IMR-90 (cell line): ENCODE measurements around the gene DYNLRB1. TPM values are rescaled to one million over a fixed set of nuclear protein-coding genes. Genes with fewer than 3 reads are reported as not detected.

Experiments used
- ATAC-seq: fragments of 200-7000 bp; cut with Tn5 transposase; 2 replicates; pipeline ENCODE4 v1.9.1; 2020; ENCODE audit warnings: low read depth, mild to moderate bottlenecking, moderate library complexity
- BruUV-seq: library from RNA; stranded (reverse); fragments of 400-500 nt; replicated peaks from 2 replicates; lab custom pipeline; 2021; lab: Mats Ljungman, UMichigan
- CTCF ChIA-PET: fragments of 300-600 bp; formaldehyde crosslinking; extraction: SDS; loops from one replicate; lab custom pipeline; 2021; ENCODE audit warnings: antibody characterized with exemption; lab: Yijun Ruan, JAX
- POLR2A ChIA-PET: fragments of 300-600 bp; sonication (Branson Sonifier 250); formaldehyde crosslinking; loops from one replicate; lab custom pipeline; 2022; ENCODE audit warnings: antibody characterized with exemption; ENCODE audit not compliant: unreplicated experiment; lab: Charles Lee
- DNase-seq: peaks from one replicate; pipeline ENCODE4 v3.0.0; 2013
- H2AFZ ChIP-seq: replicated peaks from 2 replicates; pipeline ENCODE3; 2013; ENCODE audit warnings: low read length, mild to moderate bottlenecking; ENCODE audit not compliant: poor library complexity
- H2AK5ac ChIP-seq: 2 replicates; pipeline ENCODE4 v1.6.1; 2013; ENCODE audit warnings: low read depth, low read length, inconsistent platforms
- H2AK9ac ChIP-seq: replicated peaks from 2 replicates; pipeline ENCODE3; 2013; ENCODE audit warnings: mild to moderate bottlenecking, low read depth, low read length, moderate library complexity; ENCODE audit not compliant: poor library complexity
- H2BK120ac ChIP-seq: 2 replicates; pipeline ENCODE4 v1.6.1; 2013; ENCODE audit warnings: low read depth, low read length, inconsistent platforms
- H2BK15ac ChIP-seq: 3 replicates; pipeline ENCODE4 v1.6.1; 2013; ENCODE audit warnings: low read depth, low read length, inconsistent platforms
- H2BK20ac ChIP-seq: 2 replicates; pipeline ENCODE4 v1.6.1; 2013; ENCODE audit warnings: low read depth, mild to moderate bottlenecking, inconsistent platforms, low read length, moderate library complexity
- H2BK5ac ChIP-seq: 2 replicates; pipeline ENCODE4 v1.6.1; 2013; ENCODE audit warnings: mild to moderate bottlenecking, low read depth, low read length, inconsistent platforms; ENCODE audit not compliant: poor library complexity, severe bottlenecking
- H3K14ac ChIP-seq: replicated peaks from 2 replicates; pipeline ENCODE4 v1.6.1; 2013; ENCODE audit warnings: low read depth, low read length, inconsistent platforms
- H3K18ac ChIP-seq: 2 replicates; pipeline ENCODE4 v1.6.1; 2013; ENCODE audit warnings: low read depth, low read length, control low read depth
- H3K23ac ChIP-seq: 2 replicates; pipeline ENCODE4 v1.6.1; 2013; ENCODE audit warnings: low read depth, low read length, inconsistent platforms
- H3K27ac ChIP-seq: 2 replicates; pipeline ENCODE4 v1.5.1; 2013; ENCODE audit warnings: mild to moderate bottlenecking, control low read depth, low read length; ENCODE audit not compliant: insufficient read depth
- H3K27me3 ChIP-seq: 2 replicates; pipeline ENCODE4 v1.6.1; 2013; ENCODE audit warnings: low read length; ENCODE audit not compliant: control insufficient read depth, insufficient read depth
- H3K36me3 ChIP-seq: 2 replicates; pipeline ENCODE4 v1.6.1; 2013; ENCODE audit warnings: low read length, mixed read lengths; ENCODE audit not compliant: control insufficient read depth, insufficient read depth
- H3K4ac ChIP-seq: 2 replicates; pipeline ENCODE4 v1.6.1; 2013; ENCODE audit warnings: low read depth, low read length, inconsistent platforms
- H3K4me1 ChIP-seq: 2 replicates; pipeline ENCODE4 v1.6.1; 2013; ENCODE audit warnings: low read length, mixed read lengths; ENCODE audit not compliant: control insufficient read depth, insufficient read depth
- H3K4me2 ChIP-seq: 2 replicates; pipeline ENCODE4 v1.6.1; 2013; ENCODE audit warnings: low read depth, mild to moderate bottlenecking, control low read depth, low read length, moderate library complexity
- H3K4me3 ChIP-seq: 2 replicates; pipeline ENCODE4 v1.5.1; 2013; ENCODE audit warnings: low read depth, mild to moderate bottlenecking, control low read depth, low read length, moderate library complexity; ENCODE audit not compliant: insufficient read depth
- H3K56ac ChIP-seq: 2 replicates; pipeline ENCODE4 v1.6.1; 2013; ENCODE audit warnings: low read length, inconsistent platforms; ENCODE audit not compliant: insufficient read depth; ENCODE audit errors: extremely low read depth
- H3K79me1 ChIP-seq, 2 experiments: 2 replicates each; pipeline ENCODE4 v1.6.1; 2013; ENCODE audit warnings: low read length in 2 of 2, inconsistent platforms in 1 of 2, low read depth in 1 of 2
- H3K9ac ChIP-seq: 2 replicates; pipeline ENCODE4 v1.6.1; 2013; ENCODE audit warnings: low read depth, low read length, control low read depth
- H3K9me1 ChIP-seq: 2 replicates; pipeline ENCODE4 v1.6.1; 2013; ENCODE audit warnings: low read length, inconsistent platforms; ENCODE audit not compliant: insufficient read depth
- H3K9me3 ChIP-seq: 2 replicates; pipeline ENCODE4 v1.6.1; 2013; ENCODE audit warnings: low read length; ENCODE audit not compliant: control insufficient read depth, insufficient read depth
- H4K20me1 ChIP-seq: 2 replicates; pipeline ENCODE4 v1.6.1; 2013; ENCODE audit warnings: low read length, inconsistent platforms; ENCODE audit not compliant: insufficient read depth
- H4K5ac ChIP-seq: 2 replicates; pipeline ENCODE4 v1.6.1; 2013; ENCODE audit warnings: mild to moderate bottlenecking, low read depth, low read length, control low read depth
- H4K8ac ChIP-seq, 2 experiments: 2 replicates each; pipeline ENCODE4 v1.6.1; 2013; ENCODE audit warnings: low read depth in 2 of 2, low read length in 2 of 2, control low read depth in 1 of 2, inconsistent platforms in 1 of 2
- H4K91ac ChIP-seq: 2 replicates; pipeline ENCODE4 v1.6.1; 2013; ENCODE audit warnings: low read depth, low read length, inconsistent platforms; ENCODE audit not compliant: insufficient read depth
- MXI1 ChIP-seq: IDR thresholded peaks from 2 replicates; pipeline ENCODE4 v1.6.1; 2012; ENCODE audit warnings: low read depth, mild to moderate bottlenecking, low read length, moderate library complexity, borderline replicate concordance
- WGBS, 2 experiments: methylation state at CpG; one replicate each; pipeline versions ENCODE4 v1.1.5 to v1.1.7; 2013; ENCODE audit warnings: missing lambda C conversion rate in 2 of 2; ENCODE audit not compliant: insufficient read length in 1 of 2; ENCODE audit errors: extremely low coverage in 2 of 2; 5-methylcytosine and 5-hydroxymethylcytosine counted together
- dilution Hi-C: fragments of 300-500 bp; cut with HindIII; formaldehyde crosslinking; loops from one replicate; pipeline ENCODE4 v1.14.3; 2018; ENCODE audit warnings: low sequenced_read_pairs; ENCODE audit not compliant: unreplicated experiment
- in situ Hi-C: fragments of 300-500 bp; cut with MboI; formaldehyde crosslinking; loops from 3 replicates; pipeline ENCODE4 v1.14.3; 2019; ENCODE audit warnings: low sequenced_read_pairs, inconsistent platforms, mixed read lengths
- intact Hi-C: fragments of 100-400 bp; cut with micrococcal nuclease; formaldehyde crosslinking; loops from 2 replicates; pipeline ENCODE4 v1.10.0; 2022
- polyA plus RNA-seq, 3 experiments: library from polyadenylated mRNA; depleted of rRNA; stranded (reverse); fragments of >200 nt; gene quantifications; 2 replicates each; pipeline ENCODE4 v1.2.3, GENCODE V29; 2012; ENCODE audit warnings: low replicate concordance in 1 of 3
- total RNA-seq: library from RNA; depleted of rRNA; stranded (reverse); fragments of >200 nt; gene quantifications from 2 replicates; pipeline ENCODE4 v1.2.3, GENCODE V29; 2012

The DYNLRB1 gene
- total and polyA plus RNA-seq, 2 of the 4 experiments (the other 2 are of a cell fraction): 82.4 to 380 TPM

GRCh38 chr20:34506480-34506879 is 9.7 kb upstream of the DYNLRB1 start:
- Histone ChIP-seq H3K4me3 (no peak overlapping the region), H3K14ac (no peak overlapping the region), H3K23ac (no peak overlapping the region), H2AK9ac (no peak overlapping the region), H3K9ac (no peak overlapping the region), H3K9me1 (peaks cover 5% of the 10 kb centered on the region), H2AFZ (no peak overlapping the region), H3K18ac (no peak overlapping the region), H2BK5ac (no peak overlapping the region), H2BK20ac (no peak overlapping the region), H3K4ac (no peak overlapping the region), H3K9me3 (no peaks in the 10 kb centered on the region), H3K27ac (no peak overlapping the region), H3K4me1 (no peaks in the 10 kb centered on the region), H4K91ac (no peak overlapping the region), H3K79me1 (peaks cover 11 to 33% of the 10 kb centered on the region in 2 experiments), H3K27me3 (no peaks in the 10 kb centered on the region), H3K4me2 (no peak overlapping the region), H4K20me1 (no peaks in the 10 kb centered on the region; the same call in 1 of the 2 replicates), H4K5ac (no peak overlapping the region), H4K8ac (no peak overlapping the region), H2BK120ac (no peak overlapping the region), H3K56ac (no peak overlapping the region), H2AK5ac (no peak overlapping the region), H3K36me3 (peaks cover 34% of the 10 kb centered on the region), H2BK15ac (no peak overlapping the region)
- TF ChIP-seq MXI1: no peak
- BruUV-seq: no TSS peak
- WGBS, 2 experiments: no CpG with 5 or more reads among the region's 3 CpGs
- in situ Hi-C loops: no loop called here
- ATAC-seq (no peak), DNase-seq (no peak)
- intact Hi-C loops: no loop called here
- ChIA-PET CTCF (no interaction called here), POLR2A (no interaction called here)
- dilution Hi-C loops: no loop called here
